OCI-LY7 (cell line): Measurements from ENCODE around the gene RELB.

Experiments used
- CTCF ChIP-seq: fragments of 200-600 bp; sonication (generic); conservative IDR thresholded peaks from 2 replicates; pipeline ENCODE4 v1.5.1; 2014; ENCODE audit warnings: mild to moderate bottlenecking, antibody characterized with exemption, low read length, moderate library complexity, mixed read lengths
- EZH2phosphoT487 ChIP-seq: fragments of 200-600 bp; sonication (generic); IDR thresholded peaks from 2 replicates; pipeline ENCODE4 v1.6.1; 2018; ENCODE audit warnings: low read depth, borderline replicate concordance, mild to moderate bottlenecking, mixed run types, antibody characterized with exemption, low read length, moderate library complexity, mixed read lengths

DNA sequence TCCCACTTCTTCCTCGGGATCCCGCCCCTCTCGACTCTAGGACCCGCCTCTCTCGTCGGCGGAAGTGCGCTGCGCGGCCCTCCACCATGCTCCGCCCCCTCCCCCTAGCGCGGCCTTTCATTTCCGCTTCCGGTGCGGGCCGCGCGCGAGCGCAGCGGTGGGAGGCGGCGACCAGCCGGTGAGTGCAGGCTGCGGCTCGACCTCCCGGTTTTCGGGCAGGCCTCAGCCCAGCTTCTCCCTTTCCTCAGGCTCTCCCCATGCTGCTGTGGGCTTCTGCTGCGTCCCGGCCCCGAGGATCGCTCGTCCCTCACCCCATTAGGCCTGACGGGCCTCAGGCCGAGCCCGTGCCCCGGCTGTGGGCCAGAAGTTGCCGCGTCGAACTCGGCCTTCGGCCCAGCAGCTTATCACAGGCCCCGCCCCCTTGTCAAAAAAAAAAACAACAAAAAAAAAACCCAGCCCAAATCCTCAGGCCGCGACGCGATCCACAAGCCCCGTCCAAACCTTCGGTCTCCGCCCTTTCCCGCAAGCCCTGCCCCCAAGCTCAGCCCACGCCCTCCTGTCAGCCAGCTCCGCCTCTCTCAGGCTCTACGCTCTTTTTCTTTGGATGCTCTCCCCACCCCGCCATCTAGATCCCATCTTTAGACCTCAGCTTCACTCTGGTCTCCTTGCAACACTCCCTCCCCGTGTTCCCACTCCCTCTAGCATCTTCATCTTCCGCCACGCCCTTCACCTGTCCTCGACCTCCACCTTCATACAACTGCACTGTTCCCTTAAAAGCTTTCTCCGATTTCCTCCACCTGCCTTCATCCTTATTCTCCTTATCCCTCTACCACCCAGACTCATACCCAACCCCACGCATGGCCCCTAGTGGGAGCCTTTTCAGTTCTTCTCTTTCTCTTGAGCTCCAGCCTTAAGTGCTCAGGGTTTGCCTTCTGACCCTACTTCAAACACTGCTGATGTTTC is 37.9 kb downstream of the RELB start, which contains the start of gene CLASRP:
- TF ChIP-seq CTCF (0 out of 2 replicates have a peak, but pooled peaks have one; percentile 16), EZH2phosphoT487 (no peak)
